K562 (cell line): ENCODE data around the gene ADGRG1. TPM values are rescaled to one million over a fixed set of nuclear protein-coding genes. Genes with fewer than 3 reads are reported as not detected.

Experiments used
- ATAC-seq: fragments of 200-7000 bp; cut with Tn5 transposase; 3 replicates; pipeline ENCODE4 v1.9.1; 2020; ENCODE audit warnings: moderate library complexity
- BruUV-seq: library from RNA; stranded (reverse); fragments of 400-500 nt; replicated peaks from 2 replicates; lab custom pipeline; 2021; lab: Mats Ljungman, UMichigan
- CTCF ChIA-PET: fragments of 300-600 bp; formaldehyde crosslinking; extraction: SDS; loops from one replicate; lab custom pipeline; 2021; ENCODE audit warnings: low intra/inter-chr PET ratio; lab: Yijun Ruan, JAX
- POLR2A ChIA-PET: fragments of 300-600, 350-650 bp; sonication (Branson Sonifier 250); formaldehyde crosslinking; extraction: SDS; loops from one replicate; lab custom pipeline; 2021; ENCODE audit warnings: antibody characterized with exemption, inconsistent platforms; lab: Yijun Ruan, JAX
- DNase-seq, 4 experiments: peaks; one replicate each; pipeline versions ENCODE4 v3.0.0 to v3.0.0-alpha.2; 2011 to 2018; ENCODE audit warnings: low spot score in 3 of 4, mixed read lengths in 3 of 4; ENCODE audit errors: extremely low read depth in 1 of 4
- FAIRE-seq: peaks from 2 replicates; lab custom pipeline; 2011; peaks lifted over from hg19 to GRCh38; lab: Jason Lieb, UNC
- H2AFZ ChIP-seq: 2 replicates; pipeline ENCODE4 v1.6.0; 2011; ENCODE audit warnings: low read depth, low read length, control low read depth, inconsistent platforms
- H3K27ac ChIP-seq: fragments of 200-600 bp; 3 replicates; pipeline ENCODE4 v1.8.0; 2011; ENCODE audit warnings: low read depth, mild to moderate bottlenecking, control low read depth, inconsistent platforms, low read length, moderate library complexity, mixed read lengths; ENCODE audit errors: extremely low read depth
- H3K27me3 ChIP-seq, 2 experiments: fragments of 300-600 bp in 1 of 2; 2 replicates in 1 of 2; 3 replicates in 1 of 2; pipeline versions ENCODE4 v1.6.0 to v1.8.0; 2011; ENCODE audit warnings: inconsistent platforms in 2 of 2, low read length in 2 of 2, mild to moderate bottlenecking in 1 of 2, mixed read lengths in 1 of 2, moderate library complexity in 1 of 2; ENCODE audit not compliant: control insufficient read depth in 2 of 2, insufficient read depth in 2 of 2
- H3K36me3 ChIP-seq: fragments of 300-600 bp; 3 replicates; pipeline ENCODE4 v1.8.0; 2011; ENCODE audit warnings: mild to moderate bottlenecking, low read length, inconsistent platforms; ENCODE audit not compliant: control insufficient read depth, insufficient read depth
- H3K4me1 ChIP-seq, 2 experiments: fragments of 200-600 bp in 1 of 2; replicated peaks in 1 of 2; 2 replicates in 1 of 2; 3 replicates in 1 of 2; pipeline versions ENCODE4 v1.5.1 to v1.8.0; 2011; ENCODE audit warnings: inconsistent platforms in 2 of 2, low read length in 2 of 2, mild to moderate bottlenecking in 1 of 2, mixed read lengths in 1 of 2, moderate library complexity in 1 of 2; ENCODE audit not compliant: control insufficient read depth in 2 of 2, insufficient read depth in 2 of 2
- H3K4me2 ChIP-seq: 2 replicates; pipeline ENCODE4 v1.6.1; 2011; ENCODE audit warnings: low read length, control low read depth, inconsistent platforms, mixed read lengths; ENCODE audit not compliant: insufficient read depth
- H3K4me3 ChIP-seq: fragments of 200-600 bp; sonication (generic), shearing (Covaris generic); 2 replicates; pipeline ENCODE4 v1.5.1; 2016; ENCODE audit warnings: control low read depth, inconsistent platforms
- H3K79me2 ChIP-seq: fragments of 200-600 bp; 3 replicates; pipeline ENCODE4 v1.8.0; 2011; ENCODE audit warnings: low read length, inconsistent platforms; ENCODE audit not compliant: control insufficient read depth, insufficient read depth
- H3K9ac ChIP-seq, 2 experiments: 2 replicates each; pipeline versions ENCODE4 v1.6.0 to v1.6.1; 2011; ENCODE audit warnings: low read depth in 2 of 2, low read length in 2 of 2, control low read depth in 1 of 2, inconsistent platforms in 1 of 2, mild to moderate bottlenecking in 1 of 2, mixed read lengths in 1 of 2; ENCODE audit not compliant: insufficient read depth in 1 of 2
- H3K9me1 ChIP-seq: one replicate; pipeline ENCODE4 v1.6.0; 2011; ENCODE audit warnings: inconsistent platforms, mild to moderate bottlenecking, low read length, moderate library complexity; ENCODE audit not compliant: control insufficient read depth, insufficient read depth
- H3K9me3 ChIP-seq: replicated peaks from 2 replicates; pipeline ENCODE4 v1.5.1; 2011; ENCODE audit warnings: low read depth, low read length, inconsistent platforms; ENCODE audit not compliant: control insufficient read depth, insufficient read depth
- H4K20me1 ChIP-seq: replicated peaks from 2 replicates; pipeline ENCODE4 v1.6.1; 2011; ENCODE audit warnings: low read length, inconsistent platforms, mixed read lengths; ENCODE audit not compliant: control insufficient read depth, insufficient read depth
- BCOR ChIP-seq: fragments of 450-650 bp; IDR thresholded peaks from 2 replicates; pipeline ENCODE4 v1.6.1; 2016
- CHCHD3 ChIP-seq: fragments of 250-450 bp; sonication (Bioruptor Pico); IDR thresholded peaks from 2 replicates; pipeline ENCODE4 v2.1.2; 2022; ENCODE audit warnings: mild to moderate bottlenecking
- FIP1L1 ChIP-seq: fragments of 200-400 bp; formaldehyde crosslinking; IDR thresholded peaks from 2 replicates; pipeline ENCODE4 v1.6.1; 2018; ENCODE audit warnings: mild to moderate bottlenecking, low read depth, low read length; ENCODE audit not compliant: poor library complexity, severe bottlenecking
- KDM4B ChIP-seq, 2 experiments: fragments of 450-650 bp in 1 of 2; sonication (generic) in 1 of 2; IDR thresholded peaks; 2 replicates each; pipeline ENCODE4 v1.6.1; 2016 to 2017; ENCODE audit warnings: borderline replicate concordance in 2 of 2, antibody characterized with exemption in 1 of 2, low read depth in 1 of 2, mild to moderate bottlenecking in 1 of 2
- MTF1 ChIP-seq: fragments of 250-450 bp; sonication (Bioruptor Pico); IDR thresholded peaks from 2 replicates; pipeline ENCODE4 v1.9.0; 2021; ENCODE audit warnings: moderate library complexity, mild to moderate bottlenecking, inconsistent platforms, borderline replicate concordance
- RAD51 ChIP-seq: fragments of 450-650 bp; IDR thresholded peaks from 2 replicates; pipeline ENCODE4 v1.7.1; 2016; ENCODE audit warnings: low read depth, mild to moderate bottlenecking, borderline replicate concordance
- RBM17 ChIP-seq: fragments of 200-400 bp; formaldehyde crosslinking; IDR thresholded peaks from 2 replicates; pipeline ENCODE4 v1.6.1; 2017; ENCODE audit warnings: low read depth, mild to moderate bottlenecking, low read length, borderline replicate concordance
- RFX5 ChIP-seq: IDR thresholded peaks from 2 replicates; pipeline ENCODE4 v1.6.1; 2011; ENCODE audit warnings: low read depth, mild to moderate bottlenecking, improper control_type of control experiment, low read length
- STAT5A ChIP-seq: IDR thresholded peaks from 2 replicates; pipeline ENCODE4 v1.6.1; 2012; ENCODE audit warnings: low read length, inconsistent platforms, borderline replicate concordance
- TBL1XR1 ChIP-seq, 2 experiments: IDR thresholded peaks; 2 replicates each; pipeline ENCODE4 v1.6.1; 2012; ENCODE audit warnings: improper control_type of control experiment in 2 of 2, low read length in 2 of 2, mild to moderate bottlenecking in 1 of 2
- ZNF165 ChIP-seq: fragments of 250-450 bp; sonication (Bioruptor Pico); IDR thresholded peaks from 2 replicates; pipeline ENCODE4 v1.4.0; 2020; ENCODE audit warnings: borderline replicate concordance
- ZNF24 ChIP-seq: fragments of 450-650 bp; IDR thresholded peaks from 2 replicates; pipeline ENCODE4 v1.6.1; 2016
- ZNF699 ChIP-seq: fragments of 250-450 bp; sonication (Bioruptor Pico); IDR thresholded peaks from 2 replicates; pipeline ENCODE4 v1.8.0; 2021; ENCODE audit warnings: mild to moderate bottlenecking, moderate library complexity; ENCODE audit not compliant: insufficient replicate concordance
- ZNF785 ChIP-seq: fragments of 250-450 bp; sonication (Bioruptor Pico); IDR thresholded peaks from 2 replicates; pipeline ENCODE4 v1.4.0; 2020; ENCODE audit warnings: mild to moderate bottlenecking
- WGBS: fragments of 100-300 bp; shearing (Covaris generic); methylation state at CpG from one replicate; pipeline ENCODE4 v1.1.6; 2016; ENCODE audit warnings: low coverage, mixed read lengths; ENCODE audit not compliant: insufficient coverage; ENCODE audit errors: missing lambda C conversion rate; 5-methylcytosine and 5-hydroxymethylcytosine counted together
- in situ Hi-C: fragments of 300-500 bp; cut with MboI; formaldehyde crosslinking; loops from 4 replicates; pipeline ENCODE4 v1.15.0; 2018; ENCODE audit warnings: inconsistent platforms, mixed read lengths
- intact Hi-C: fragments of 100-400 bp; cut with micrococcal nuclease; formaldehyde crosslinking; loops from 2 replicates; pipeline ENCODE4 v1.14.2; 2022
- polyA plus RNA-seq, 8 experiments: library from polyadenylated mRNA; depleted of rRNA in 4 of 8; stranded (reverse) in 5 of 8; unstranded in 3 of 8; fragments of >200 nt; fragmentation: Nextera tagmentation in 2 of 8; fragmentation: Illumina TruSeq in 1 of 8; extraction: Ambion mirVana in 2 of 8; extraction: Trizol in 1 of 8; gene quantifications; 2 replicates each; pipeline versions ENCODE4 v1.2.1 to v1.2.3, GENCODE V29; 2011 to 2014; ENCODE audit warnings: inconsistent platforms in 1 of 8, missing spikeins in 1 of 8
- total RNA-seq, 7 experiments: library from RNA; depleted of rRNA in 6 of 7; stranded (reverse); fragments of >200 nt in 6 of 7; fragmentation: Illumina TruSeq in 2 of 7; extraction: Trizol in 2 of 7; gene quantifications; 2 replicates each; pipeline versions ENCODE4 v1.2.1 to v1.2.3, GENCODE V29; 2011 to 2021; ENCODE audit warnings: low replicate concordance in 1 of 7
- TF ChIP-seq, protein P1 (sequence below): fragments of 250-450 bp; sonication (Bioruptor Pico); IDR thresholded peaks from 2 replicates; pipeline ENCODE4 v1.5.0; 2021
- TF ChIP-seq, protein P2 (sequence below): sonication (generic); formaldehyde crosslinking; IDR thresholded peaks from 2 replicates; pipeline ENCODE4 v1.8.1; 2023; ENCODE audit warnings: mild to moderate bottlenecking, missing genetic modification reagents
- TF ChIP-seq, protein P3 (sequence below): IDR thresholded peaks from 2 replicates; pipeline ENCODE4 v1.6.1; 2011; ENCODE audit warnings: borderline replicate concordance, low read depth, mild to moderate bottlenecking, moderate library complexity, low read length; ENCODE audit not compliant: insufficient read depth, poor library complexity, severe bottlenecking
- TF ChIP-seq, protein P4 (sequence below): fragments of 250-450 bp; sonication (Bioruptor Pico); IDR thresholded peaks from 2 replicates; pipeline ENCODE4 v1.8.0; 2021; ENCODE audit warnings: moderate library complexity, mild to moderate bottlenecking, inconsistent platforms

Gene ADGRG1
- total and polyA plus RNA-seq, 9 of the 15 experiments (the other 6 are each of a cell fraction or from before 2014, with no cell fraction given) = 0.04 to 0.31 (median 0.16) TPM; not detected in 6

DNA sequence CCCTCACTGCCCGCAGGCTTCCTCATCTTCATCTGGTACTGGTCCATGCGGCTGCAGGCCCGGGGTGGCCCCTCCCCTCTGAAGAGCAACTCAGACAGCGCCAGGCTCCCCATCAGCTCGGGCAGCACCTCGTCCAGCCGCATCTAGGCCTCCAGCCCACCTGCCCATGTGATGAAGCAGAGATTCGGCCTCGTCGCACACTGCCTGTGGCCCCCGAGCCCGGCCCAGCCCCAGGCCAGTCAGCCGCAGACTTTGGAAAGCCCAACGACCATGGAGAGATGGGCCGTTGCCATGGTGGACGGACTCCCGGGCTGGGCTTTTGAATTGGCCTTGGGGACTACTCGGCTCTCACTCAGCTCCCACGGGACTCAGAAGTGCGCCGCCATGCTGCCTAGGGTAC is 35.0 kb downstream of the ADGRG1 start:
- H3K79me2 ChIP-seq = no peaks in the 10 kb centered on the region
- H3K4me3 ChIP-seq = no peak overlapping the region
- ChIA-PET POLR2A (interaction anchor here (1.6 kb wide), 1 partner anchor 8 kb away, joined by 7 read pairs; no protein-coding TSS in a partner anchor), CTCF (no interaction called here)
- no peak overlapping the region for H3K9ac ChIP-seq
- H3K9me3 ChIP-seq = no peaks in the 10 kb centered on the region
- peaks cover 17 to 29% of the 10 kb centered on the region in 2 experiments for H3K4me1 ChIP-seq
- no peak overlapping the region for H2AFZ ChIP-seq
- no peak overlapping the region for H3K27ac ChIP-seq
- no TSS peak for BruUV-seq
- no peak for TF ChIP-seq ZNF24
- no peak for TF ChIP-seq STAT5A
- TF ChIP-seq ZNF785 = no peak
- no peak for TF ChIP-seq ZNF165
- TF ChIP-seq ZNF699 (CRISPR knock-in tag) = no peak
- no peak for TF ChIP-seq RFX5
- TF ChIP-seq RAD51 = no peak
- TF ChIP-seq CHCHD3 = no peak
- TF ChIP-seq, protein P1, sequence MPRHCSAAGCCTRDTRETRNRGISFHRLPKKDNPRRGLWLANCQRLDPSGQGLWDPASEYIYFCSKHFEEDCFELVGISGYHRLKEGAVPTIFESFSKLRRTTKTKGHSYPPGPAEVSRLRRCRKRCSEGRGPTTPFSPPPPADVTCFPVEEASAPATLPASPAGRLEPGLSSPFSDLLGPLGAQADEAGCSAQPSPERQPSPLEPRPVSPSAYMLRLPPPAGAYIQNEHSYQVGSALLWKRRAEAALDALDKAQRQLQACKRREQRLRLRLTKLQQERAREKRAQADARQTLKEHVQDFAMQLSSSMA (CRISPR knock-in tag) = no peak
- TF ChIP-seq, protein P2, sequence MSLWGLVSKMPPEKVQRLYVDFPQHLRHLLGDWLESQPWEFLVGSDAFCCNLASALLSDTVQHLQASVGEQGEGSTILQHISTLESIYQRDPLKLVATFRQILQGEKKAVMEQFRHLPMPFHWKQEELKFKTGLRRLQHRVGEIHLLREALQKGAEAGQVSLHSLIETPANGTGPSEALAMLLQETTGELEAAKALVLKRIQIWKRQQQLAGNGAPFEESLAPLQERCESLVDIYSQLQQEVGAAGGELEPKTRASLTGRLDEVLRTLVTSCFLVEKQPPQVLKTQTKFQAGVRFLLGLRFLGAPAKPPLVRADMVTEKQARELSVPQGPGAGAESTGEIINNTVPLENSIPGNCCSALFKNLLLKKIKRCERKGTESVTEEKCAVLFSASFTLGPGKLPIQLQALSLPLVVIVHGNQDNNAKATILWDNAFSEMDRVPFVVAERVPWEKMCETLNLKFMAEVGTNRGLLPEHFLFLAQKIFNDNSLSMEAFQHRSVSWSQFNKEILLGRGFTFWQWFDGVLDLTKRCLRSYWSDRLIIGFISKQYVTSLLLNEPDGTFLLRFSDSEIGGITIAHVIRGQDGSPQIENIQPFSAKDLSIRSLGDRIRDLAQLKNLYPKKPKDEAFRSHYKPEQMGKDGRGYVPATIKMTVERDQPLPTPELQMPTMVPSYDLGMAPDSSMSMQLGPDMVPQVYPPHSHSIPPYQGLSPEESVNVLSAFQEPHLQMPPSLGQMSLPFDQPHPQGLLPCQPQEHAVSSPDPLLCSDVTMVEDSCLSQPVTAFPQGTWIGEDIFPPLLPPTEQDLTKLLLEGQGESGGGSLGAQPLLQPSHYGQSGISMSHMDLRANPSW (CRISPR knock-in tag) = no peak
- TF ChIP-seq, protein P3, sequence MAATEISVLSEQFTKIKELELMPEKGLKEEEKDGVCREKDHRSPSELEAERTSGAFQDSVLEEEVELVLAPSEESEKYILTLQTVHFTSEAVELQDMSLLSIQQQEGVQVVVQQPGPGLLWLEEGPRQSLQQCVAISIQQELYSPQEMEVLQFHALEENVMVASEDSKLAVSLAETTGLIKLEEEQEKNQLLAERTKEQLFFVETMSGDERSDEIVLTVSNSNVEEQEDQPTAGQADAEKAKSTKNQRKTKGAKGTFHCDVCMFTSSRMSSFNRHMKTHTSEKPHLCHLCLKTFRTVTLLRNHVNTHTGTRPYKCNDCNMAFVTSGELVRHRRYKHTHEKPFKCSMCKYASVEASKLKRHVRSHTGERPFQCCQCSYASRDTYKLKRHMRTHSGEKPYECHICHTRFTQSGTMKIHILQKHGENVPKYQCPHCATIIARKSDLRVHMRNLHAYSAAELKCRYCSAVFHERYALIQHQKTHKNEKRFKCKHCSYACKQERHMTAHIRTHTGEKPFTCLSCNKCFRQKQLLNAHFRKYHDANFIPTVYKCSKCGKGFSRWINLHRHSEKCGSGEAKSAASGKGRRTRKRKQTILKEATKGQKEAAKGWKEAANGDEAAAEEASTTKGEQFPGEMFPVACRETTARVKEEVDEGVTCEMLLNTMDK = no peak
- TF ChIP-seq MTF1 (CRISPR knock-in tag) = no peak
- no peak for TF ChIP-seq BCOR
- TF ChIP-seq RBM17 = no peak
- TF ChIP-seq KDM4B (IDR thresholded peaks at IDR 0.05; ENCODE audit: borderline replicate concordance in 2 of 2, low read depth in 1 of 2) = no peak
- TF ChIP-seq, protein P4, sequence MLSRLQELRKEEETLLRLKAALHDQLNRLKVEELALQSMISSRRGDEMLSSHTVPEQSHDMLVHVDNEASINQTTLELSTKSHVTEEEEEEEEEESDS (CRISPR knock-in tag) = no peak
- no peak for TF ChIP-seq TBL1XR1 (IDR thresholded peaks at IDR 0.05; ENCODE audit: low read length in 2 of 2)
- no peak for TF ChIP-seq FIP1L1
- TF ChIP-seq, all 486 proteins: peak for 0
- no peak for ATAC-seq
- peaks cover 3% of the 10 kb centered on the region for H3K9me1 ChIP-seq
- in situ Hi-C loops = no loop called here
- H3K4me2 ChIP-seq = no peak overlapping the region
- no peaks in the 10 kb centered on the region for H4K20me1 ChIP-seq
- H3K27me3 ChIP-seq = 0 out of 5 replicates have a peak, but pooled peaks cover 0 to under 1% of the 10 kb centered on the region in 2 experiments
- DNase-seq = no peak
- intact Hi-C loops = loop anchor here (10.0 kb wide), 1 partner anchor 231 kb away; no protein-coding TSS in a partner anchor
- H3K36me3 ChIP-seq = no peaks in the 10 kb centered on the region
- WGBS = 68% methylated on average over 16 of the region's 21 CpGs
- no peak for FAIRE-seq
